ENCODE measurements around the gene GDF2. TPM values are rescaled to one million over a fixed set of nuclear protein-coding genes. Genes with fewer than 3 reads are reported as not detected.

The GDF2 gene
- total RNA-seq, 3 donors from 2014 or later (not counting 1 experiment from before 2014, with no cell fraction given) = not detected

- TF ChIP-seq, protein P1, sequence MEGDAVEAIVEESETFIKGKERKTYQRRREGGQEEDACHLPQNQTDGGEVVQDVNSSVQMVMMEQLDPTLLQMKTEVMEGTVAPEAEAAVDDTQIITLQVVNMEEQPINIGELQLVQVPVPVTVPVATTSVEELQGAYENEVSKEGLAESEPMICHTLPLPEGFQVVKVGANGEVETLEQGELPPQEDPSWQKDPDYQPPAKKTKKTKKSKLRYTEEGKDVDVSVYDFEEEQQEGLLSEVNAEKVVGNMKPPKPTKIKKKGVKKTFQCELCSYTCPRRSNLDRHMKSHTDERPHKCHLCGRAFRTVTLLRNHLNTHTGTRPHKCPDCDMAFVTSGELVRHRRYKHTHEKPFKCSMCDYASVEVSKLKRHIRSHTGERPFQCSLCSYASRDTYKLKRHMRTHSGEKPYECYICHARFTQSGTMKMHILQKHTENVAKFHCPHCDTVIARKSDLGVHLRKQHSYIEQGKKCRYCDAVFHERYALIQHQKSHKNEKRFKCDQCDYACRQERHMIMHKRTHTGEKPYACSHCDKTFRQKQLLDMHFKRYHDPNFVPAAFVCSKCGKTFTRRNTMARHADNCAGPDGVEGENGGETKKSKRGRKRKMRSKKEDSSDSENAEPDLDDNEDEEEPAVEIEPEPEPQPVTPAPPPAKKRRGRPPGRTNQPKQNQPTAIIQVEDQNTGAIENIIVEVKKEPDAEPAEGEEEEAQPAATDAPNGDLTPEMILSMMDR (IDR thresholded peaks at IDR 0.05) = no peak
- Mint-ChIP-seq H3K36me3 (no peaks in the 10 kb centered on the region), H3K9me3 (no peaks in the 10 kb centered on the region), H3K27ac (no peak overlapping the region), H3K27me3 (ENCODE audit: low read depth in 2 of 2) (peaks cover 0 to 8% of the 10 kb centered on the region in 2 donors), H3K4me3 (no peak overlapping the region), H3K4me1 (no peaks in the 10 kb centered on the region)
- Histone ChIP-seq H3K4me1 (ENCODE audit: control insufficient read depth, insufficient read depth, low read length) (no peaks in the 10 kb centered on the region), H3K36me3 (ENCODE audit: control insufficient read depth, insufficient read depth, low read length) (no peaks in the 10 kb centered on the region), H3K27me3 (ENCODE audit: control insufficient read depth, insufficient read depth, low read length) (no peaks in the 10 kb centered on the region), H3K9me3 (ENCODE audit: control insufficient read depth, insufficient read depth, low read length) (no peaks in the 10 kb centered on the region), H3K4me3 (ENCODE audit: low read length) (no peak overlapping the region), H3K27ac (ENCODE audit: low read length) (no peak overlapping the region)
- intact Hi-C loops (cut with micrococcal nuclease) = no loop called here
- ATAC-seq = no peak
- DNase-seq = no peak
- 85% methylated on average over 4 of the region's 4 CpGs for WGBS (ENCODE audit: insufficient coverage)
These were observed 42.1 kb downstream of the GDF2 start for GRCh38 chr10:47364366-47364765.

- intact Hi-C loops (cut with micrococcal nuclease) = no loop called here
- Histone ChIP-seq H3K27me3 (ENCODE audit: control insufficient read depth, insufficient read depth, low read length) (no peaks in the 10 kb centered on the region), H3K36me3 (ENCODE audit: control insufficient read depth, insufficient read depth, low read length) (no peaks in the 10 kb centered on the region), H3K27ac (ENCODE audit: low read length) (no peak overlapping the region), H3K4me1 (ENCODE audit: control insufficient read depth, insufficient read depth, low read length) (no peaks in the 10 kb centered on the region), H3K9me3 (ENCODE audit: control insufficient read depth, insufficient read depth, low read length) (no peaks in the 10 kb centered on the region), H3K4me3 (ENCODE audit: low read length) (no peak overlapping the region)
- Mint-ChIP-seq H3K4me3 (no peak overlapping the region), H3K36me3 (no peaks in the 10 kb centered on the region), H3K4me1 (no peaks in the 10 kb centered on the region), H3K27me3 (ENCODE audit: low read depth in 2 of 2) (peaks cover 0 to 7% of the 10 kb centered on the region in 2 donors), H3K27ac (no peak overlapping the region), H3K9me3 (no peaks in the 10 kb centered on the region)
- ATAC-seq (no peak), DNase-seq (no peak)
- 93% methylated on average over 6 of the region's 6 CpGs for WGBS (ENCODE audit: insufficient coverage)
- TF ChIP-seq, protein P1 (IDR thresholded peaks at IDR 0.05) = no peak
These were observed 42.7 kb downstream of the GDF2 start for GRCh38 chr10:47364911-47365310.

DNA sequence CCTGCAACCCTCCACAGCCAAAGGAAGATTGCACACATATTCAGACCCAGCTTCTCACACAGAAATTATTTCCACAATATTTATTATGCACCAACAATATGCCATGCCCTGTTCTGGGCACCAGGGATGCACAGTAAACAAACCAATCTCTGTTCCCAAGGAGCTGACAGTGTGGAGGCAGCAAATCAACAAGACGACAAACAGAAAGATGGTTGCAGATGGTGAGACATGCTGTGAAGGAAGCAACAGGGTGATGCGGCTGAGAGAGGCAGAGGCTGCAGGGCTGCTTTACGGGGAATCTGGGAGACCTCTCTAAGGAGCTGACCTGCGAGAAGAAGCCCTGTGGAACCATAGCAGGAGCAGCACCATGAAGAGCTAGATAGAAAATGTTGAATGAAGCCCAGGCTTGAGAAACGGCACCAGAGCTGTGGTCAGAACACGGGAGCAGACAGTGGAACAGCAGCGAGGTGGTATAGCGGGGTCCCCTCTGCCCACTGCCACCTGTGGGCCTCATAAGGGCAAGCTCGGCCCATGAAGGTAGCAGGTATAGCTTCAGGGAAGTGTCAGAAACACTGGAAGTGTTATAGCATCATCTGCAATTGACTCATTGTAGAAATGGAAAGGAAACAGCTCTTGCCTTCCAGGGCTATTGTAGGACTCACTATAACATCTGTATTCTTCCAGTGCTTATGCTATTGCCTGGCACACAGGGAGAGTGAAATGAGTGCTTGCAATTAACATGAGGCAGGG lies 43.4 kb downstream of the GDF2 start:
- ATAC-seq (no peak), DNase-seq (no peak)
- peaks cover 0 to 7% of the 10 kb centered on the region in 2 donors for H3K27me3 Mint-ChIP-seq (ENCODE audit: low read depth in 2 of 2)
- H3K9me3 Mint-ChIP-seq = no peaks in the 10 kb centered on the region
- no peak overlapping the region for H3K4me3 Mint-ChIP-seq
- intact Hi-C loops (cut with micrococcal nuclease) = no loop called here
- Histone ChIP-seq H3K4me3 (ENCODE audit: low read length) (no peak overlapping the region), H3K27ac (ENCODE audit: low read length) (no peak overlapping the region), H3K36me3 (ENCODE audit: control insufficient read depth, insufficient read depth, low read length) (no peaks in the 10 kb centered on the region), H3K4me1 (ENCODE audit: control insufficient read depth, insufficient read depth, low read length) (no peaks in the 10 kb centered on the region), H3K27me3 (ENCODE audit: control insufficient read depth, insufficient read depth, low read length) (no peaks in the 10 kb centered on the region), H3K9me3 (ENCODE audit: control insufficient read depth, insufficient read depth, low read length) (no peaks in the 10 kb centered on the region)
- H3K36me3 Mint-ChIP-seq = no peaks in the 10 kb centered on the region
- no peak overlapping the region for H3K27ac Mint-ChIP-seq
- 93% methylated on average over 9 of the region's 9 CpGs for WGBS (ENCODE audit: insufficient coverage)
- TF ChIP-seq, protein P1 (IDR thresholded peaks at IDR 0.05) = no peak
- H3K4me1 Mint-ChIP-seq = no peaks in the 10 kb centered on the region

DNA sequence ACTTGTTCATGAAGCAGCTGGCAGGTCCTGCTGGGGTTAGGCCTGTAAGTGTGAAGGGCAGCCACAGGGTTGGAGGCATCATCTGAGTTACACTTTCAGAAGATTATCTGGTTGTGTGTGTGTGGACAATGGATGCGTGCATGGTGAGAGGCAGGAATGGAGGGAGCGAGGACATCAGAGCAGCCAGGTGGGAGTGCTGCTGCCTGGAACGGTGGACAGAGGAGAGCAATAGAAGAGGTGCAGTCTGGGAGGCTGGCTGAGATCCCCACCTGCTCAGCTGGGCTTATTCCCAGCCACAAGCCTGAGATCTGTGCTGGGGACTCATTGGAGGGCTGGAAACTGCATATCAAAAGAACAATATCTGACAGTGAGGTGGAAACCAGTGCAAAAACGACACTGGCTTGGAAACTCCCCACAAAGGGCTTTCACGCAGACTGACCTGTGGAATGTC lies 44.0 kb downstream of the GDF2 start:
- 79% methylated on average over 5 of the region's 5 CpGs for WGBS (ENCODE audit: insufficient coverage)
- Histone ChIP-seq H3K4me1 (ENCODE audit: control insufficient read depth, insufficient read depth, low read length) (no peaks in the 10 kb centered on the region), H3K27me3 (ENCODE audit: control insufficient read depth, insufficient read depth, low read length) (no peaks in the 10 kb centered on the region), H3K9me3 (ENCODE audit: control insufficient read depth, insufficient read depth, low read length) (no peaks in the 10 kb centered on the region), H3K36me3 (ENCODE audit: control insufficient read depth, insufficient read depth, low read length) (no peaks in the 10 kb centered on the region), H3K4me3 (ENCODE audit: low read length) (no peak overlapping the region), H3K27ac (ENCODE audit: low read length) (no peak overlapping the region)
- H3K9me3 Mint-ChIP-seq = no peaks in the 10 kb centered on the region
- peaks cover 0 to 7% of the 10 kb centered on the region in 2 donors for H3K27me3 Mint-ChIP-seq (ENCODE audit: low read depth in 2 of 2)
- H3K27ac Mint-ChIP-seq = no peak overlapping the region
- no peak overlapping the region for H3K4me3 Mint-ChIP-seq
- DNase-seq = no peak
- intact Hi-C loops (cut with micrococcal nuclease) = no loop called here
- no peaks in the 10 kb centered on the region for H3K4me1 Mint-ChIP-seq
- no peaks in the 10 kb centered on the region for H3K36me3 Mint-ChIP-seq
- TF ChIP-seq, protein P1 (IDR thresholded peaks at IDR 0.05) = no peak
- no peak for ATAC-seq
